Measurements from ENCODE around the gene PRICKLE2.

The PRICKLE2 gene

DNA sequence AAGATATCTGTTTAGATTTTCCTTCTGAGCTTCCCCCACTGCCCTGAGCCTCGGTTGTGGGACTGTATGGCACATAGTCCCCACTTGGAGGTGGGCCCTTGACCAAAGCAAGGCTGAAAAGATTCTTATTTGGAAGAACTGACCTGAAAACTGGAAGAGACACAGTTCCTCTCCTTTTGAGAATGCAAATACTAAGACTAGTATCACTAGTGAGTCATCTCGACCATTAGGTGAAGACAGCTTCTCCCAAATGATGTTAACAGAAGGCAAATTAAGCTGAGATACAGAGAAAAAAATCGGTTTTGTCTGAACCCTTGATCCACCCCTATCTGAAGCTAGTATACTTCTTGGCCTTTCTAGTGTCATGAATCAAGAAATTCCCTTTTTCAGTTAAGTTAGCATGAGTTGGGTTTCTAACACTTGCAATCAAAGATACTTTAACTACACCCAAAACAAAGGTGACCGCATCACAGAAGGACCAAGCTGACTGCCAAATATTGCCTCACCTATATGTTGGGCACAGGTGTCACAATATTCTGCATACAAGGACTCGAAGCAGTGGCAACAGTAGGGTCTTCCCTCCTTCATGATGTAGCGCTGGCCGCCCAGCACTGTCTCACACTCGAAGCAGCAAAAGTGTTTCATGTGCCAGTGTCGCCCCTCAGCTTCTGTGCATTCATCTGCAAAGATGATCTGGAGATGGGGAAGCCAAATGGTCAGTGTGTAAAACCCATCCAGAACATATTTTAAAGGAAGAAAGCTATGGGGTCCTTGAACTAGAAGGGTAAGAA is 72.4 kb downstream of the PRICKLE2 start:
- no peak for DNase-seq

GRCh38 chr3:64152086-64152485 is 73.2 kb downstream of the PRICKLE2 start:
- DNase-seq: no peak

DNA sequence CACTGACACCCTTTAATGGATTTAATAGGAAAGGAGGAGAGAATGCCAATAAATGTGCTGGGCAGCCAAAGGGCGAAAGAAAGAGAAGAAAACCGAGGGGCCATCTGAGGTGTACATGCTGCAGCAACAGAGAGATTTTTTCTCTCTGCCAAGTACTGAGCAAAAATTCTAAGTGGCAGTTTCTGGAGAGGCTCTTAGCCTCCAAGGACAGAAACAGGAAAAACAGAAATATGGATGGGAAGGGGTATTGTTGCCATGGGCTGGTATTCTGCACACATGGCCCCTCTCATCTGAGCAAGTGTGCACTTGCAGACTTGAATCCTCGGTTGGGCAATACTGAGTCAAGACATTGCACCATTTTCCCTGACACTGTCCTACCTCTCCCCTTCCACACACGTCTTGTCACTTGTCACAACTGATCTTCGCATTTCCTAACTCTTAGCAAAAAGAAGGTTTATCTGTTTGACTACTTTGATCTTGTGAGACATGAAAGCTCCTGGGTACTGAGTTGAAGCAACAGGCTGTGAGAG is 73.9 kb downstream of the PRICKLE2 start:
- DNase-seq: no peak

DNA sequence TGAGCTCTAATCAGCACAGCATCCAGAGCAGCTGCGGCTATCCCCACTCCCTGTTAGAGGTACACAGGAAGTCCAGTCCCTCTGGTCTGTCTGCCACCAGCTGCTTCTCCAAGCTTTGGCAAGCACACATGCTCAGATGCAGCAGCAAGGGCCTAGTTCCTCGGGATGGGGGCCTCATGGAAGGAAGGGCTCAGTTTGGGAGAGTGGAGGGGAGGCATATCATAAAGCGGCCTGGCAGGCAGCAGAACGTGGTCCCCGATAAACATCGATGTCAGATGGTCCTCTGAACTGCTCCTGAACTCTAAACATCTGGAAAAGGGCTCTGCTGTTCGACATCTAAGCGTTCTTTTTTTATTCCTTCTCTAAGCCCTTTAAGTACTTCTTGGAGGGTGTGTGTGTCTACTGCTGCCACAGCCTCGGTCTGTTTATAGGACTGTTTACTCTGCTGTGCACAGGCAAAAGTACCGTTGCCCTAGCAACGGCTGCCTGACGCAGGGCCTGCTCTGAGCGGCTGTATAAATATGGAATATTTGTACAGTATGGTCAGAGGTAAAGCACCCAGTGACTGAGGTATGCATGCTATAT is 74.6 kb downstream of the PRICKLE2 start:
- DNase-seq: no peak

DNA sequence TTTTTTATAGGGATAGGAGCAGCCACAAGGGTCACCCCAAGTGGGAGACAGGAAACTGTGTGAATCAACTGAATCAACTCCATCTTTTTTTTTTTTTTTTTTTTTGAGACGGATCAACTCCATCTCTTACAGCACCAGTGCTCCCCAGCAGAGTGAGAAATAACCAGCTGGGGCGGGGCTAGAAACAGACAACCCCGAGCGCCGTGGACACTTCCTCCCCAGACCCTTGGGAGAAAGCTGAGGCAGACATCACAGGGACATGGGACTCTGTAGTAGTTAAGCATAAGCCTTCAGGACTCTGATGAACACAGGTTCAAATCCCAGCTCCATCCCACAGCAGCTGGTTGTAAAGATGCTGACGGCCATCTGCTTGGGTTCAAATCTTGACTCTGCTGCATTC is 75.4 kb downstream of the PRICKLE2 start:
- DNase-seq: no peak

GRCh38 chr3:64148955-64149653 is 76.2 kb downstream of the PRICKLE2 start:
- DNase-seq: no peak

GRCh38 chr3:64147211-64147610 is 78.1 kb downstream of the PRICKLE2 start:
- DNase-seq: no peak

- DNase-seq: no peak
Observed at GRCh38 chr3:64145438-64145837, 79.8 kb downstream of the PRICKLE2 start.

DNA sequence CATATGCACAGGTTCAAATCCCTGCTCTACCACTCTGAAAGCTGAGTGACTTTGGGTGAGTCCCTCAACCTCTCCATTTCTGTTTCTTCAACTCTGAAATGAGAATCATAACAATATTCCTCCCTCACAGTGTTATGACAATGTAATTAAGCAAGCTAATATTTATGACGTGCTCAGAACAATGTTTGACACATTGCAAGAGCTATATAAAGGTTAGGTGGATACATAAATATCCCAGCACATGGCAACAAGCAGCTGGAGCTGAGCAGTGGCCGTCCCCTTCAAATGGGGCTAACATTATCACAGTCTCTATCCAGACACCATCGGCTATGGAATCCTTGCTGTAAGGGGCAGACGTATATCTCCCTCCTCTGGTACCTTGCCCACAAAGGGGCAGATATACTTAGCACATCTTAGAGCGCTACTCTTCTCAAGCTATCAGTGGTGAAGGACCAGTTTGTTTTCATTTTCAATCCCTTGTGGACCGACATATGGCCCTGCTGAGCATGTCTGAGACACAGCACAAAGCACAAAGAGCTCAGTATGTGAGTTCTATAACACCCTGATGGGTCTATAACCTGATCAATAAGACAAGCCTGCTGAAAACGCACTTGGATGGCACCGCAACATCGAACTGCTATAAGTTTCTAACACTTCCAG is 80.9 kb downstream of the PRICKLE2 start:
- no peak for DNase-seq

DNA sequence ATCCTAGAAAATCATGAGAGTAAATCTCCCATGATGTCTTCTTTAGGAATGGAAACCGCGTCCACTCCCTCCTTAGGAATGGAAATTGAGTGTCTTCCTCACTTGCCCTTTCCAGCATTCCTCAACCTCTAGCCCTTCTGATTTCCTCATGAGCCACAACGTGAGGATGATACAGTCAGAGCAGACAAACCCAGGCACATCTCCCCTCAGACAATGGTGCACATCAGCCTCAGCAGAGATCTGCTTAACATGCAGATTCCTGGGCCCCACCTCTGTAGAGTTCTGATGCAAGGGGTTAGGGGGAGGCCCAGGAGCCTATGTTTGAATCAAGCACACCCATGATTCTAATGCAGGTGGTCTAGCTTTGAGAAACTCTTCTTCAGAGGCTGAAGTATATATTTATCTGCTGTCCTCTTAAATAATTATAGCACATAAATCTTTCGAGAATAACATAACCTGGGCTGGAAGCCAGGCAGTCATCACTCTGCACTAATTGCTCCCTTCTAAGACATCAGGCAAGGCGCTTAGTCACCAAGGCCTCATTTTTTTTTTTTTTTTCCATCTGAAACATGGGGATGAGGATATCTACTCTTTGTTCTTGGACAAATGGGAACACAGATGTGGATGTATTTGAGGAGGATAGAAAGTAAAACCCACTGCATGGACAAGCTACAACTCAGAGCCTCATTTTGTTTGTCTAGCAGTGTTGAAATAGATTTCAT is 81.7 kb downstream of the PRICKLE2 start:
- DNase-seq: no peak

DNA sequence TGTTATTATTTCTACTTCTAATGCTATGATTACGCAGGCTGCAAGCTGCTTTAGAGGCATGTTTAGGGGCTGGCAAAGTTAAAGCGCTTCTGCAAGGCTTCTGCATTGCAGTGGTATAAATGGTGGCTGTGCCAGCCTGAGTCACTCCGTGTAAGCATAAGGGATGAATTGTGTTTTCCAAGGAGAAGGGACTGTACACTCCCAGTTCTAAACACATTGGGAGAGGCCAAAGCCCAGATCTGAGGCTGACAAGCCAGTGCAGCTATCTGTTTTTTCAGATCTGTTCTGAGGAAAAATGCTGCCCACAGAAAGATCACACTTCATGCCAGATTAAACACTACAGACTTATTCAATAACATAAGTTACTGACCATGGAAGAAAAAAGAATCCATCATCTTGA is 83.8 kb downstream of the PRICKLE2 start:
- DNase-seq: no peak

GRCh38 chr3:64140651-64141050 is 84.6 kb downstream of the PRICKLE2 start:
- DNase-seq: no peak

DNA sequence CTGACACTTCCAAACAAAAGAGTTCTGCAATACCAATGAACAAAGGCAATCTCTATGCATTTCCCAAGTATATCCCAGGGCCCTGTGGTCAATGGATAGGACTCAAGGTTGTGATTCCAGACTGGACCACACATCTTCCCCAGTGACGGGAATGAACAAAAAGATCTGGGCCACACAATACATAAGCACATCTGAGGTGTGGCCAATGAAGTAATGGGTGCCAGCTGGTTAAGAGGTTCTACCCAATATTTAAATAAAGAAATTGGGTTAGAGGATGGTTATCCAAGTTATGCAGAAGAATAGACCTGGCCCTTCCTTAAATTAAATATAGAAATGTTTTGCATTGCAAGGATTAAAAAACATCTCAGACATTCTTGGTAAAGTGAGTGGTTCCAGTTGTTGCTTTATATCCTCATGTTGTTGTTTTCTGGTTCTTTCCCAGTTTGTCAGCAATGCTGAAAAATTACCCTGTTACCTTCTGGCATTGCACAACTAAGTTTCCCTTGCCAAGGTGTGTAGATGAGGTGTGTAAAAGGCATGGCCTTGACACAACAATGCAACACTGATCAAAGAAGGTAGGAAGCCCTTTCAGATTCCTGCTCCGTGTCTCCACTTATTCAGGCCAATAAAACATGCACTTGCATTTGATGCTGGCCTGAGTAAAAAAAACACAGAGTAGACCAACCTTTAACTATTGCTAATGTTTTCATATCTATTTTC is 86.5 kb downstream of the PRICKLE2 start:
- no peak for DNase-seq

DNA sequence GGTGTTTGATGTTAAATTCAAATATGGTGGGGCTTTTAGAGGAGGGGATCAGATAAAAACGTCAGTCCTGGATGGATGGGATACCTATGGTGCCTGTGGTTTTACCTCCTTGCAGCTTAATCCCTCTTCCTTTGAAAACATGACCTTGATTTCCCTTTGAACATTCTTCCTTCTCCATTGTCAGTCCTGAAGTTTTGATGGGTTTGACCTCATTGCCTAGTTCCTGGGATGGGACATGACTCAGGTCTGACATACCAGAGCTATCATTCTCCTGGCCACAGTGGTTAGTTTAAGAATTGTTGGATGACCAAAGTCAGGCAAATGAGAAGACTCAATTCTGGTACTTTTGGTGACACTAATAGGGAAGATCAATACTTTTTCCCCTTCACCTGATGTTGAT is 87.2 kb downstream of the PRICKLE2 start:
- DNase-seq: no peak

GRCh38 chr3:64134882-64135281 is 90.4 kb downstream of the PRICKLE2 start:
- no peak for DNase-seq

GRCh38 chr3:64133987-64134386 is 91.3 kb downstream of the PRICKLE2 start:
- no peak for DNase-seq

DNA sequence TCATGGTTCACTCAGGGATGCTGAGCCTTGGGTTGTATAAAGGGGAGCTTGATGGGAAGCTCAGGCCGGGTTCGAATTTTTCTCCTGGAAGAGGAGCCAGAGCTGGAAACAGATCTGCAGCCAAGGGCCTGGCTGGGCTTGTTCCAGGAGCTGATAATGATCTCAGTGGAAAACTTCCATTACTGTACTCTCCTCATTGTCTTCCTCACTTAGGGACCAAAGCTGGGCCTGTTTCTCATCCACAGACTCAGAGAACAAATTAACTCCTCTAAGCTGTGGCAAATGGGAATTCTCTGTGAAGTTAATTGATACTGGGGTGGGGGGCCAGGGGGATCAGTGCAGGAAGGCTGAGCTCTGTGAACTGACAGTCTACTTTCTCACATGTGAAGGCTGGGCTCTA is 92.0 kb downstream of the PRICKLE2 start:
- DNase-seq: no peak

- no peak for DNase-seq
Observed at GRCh38 chr3:64131725-64132469, 93.4 kb downstream of the PRICKLE2 start.

DNA sequence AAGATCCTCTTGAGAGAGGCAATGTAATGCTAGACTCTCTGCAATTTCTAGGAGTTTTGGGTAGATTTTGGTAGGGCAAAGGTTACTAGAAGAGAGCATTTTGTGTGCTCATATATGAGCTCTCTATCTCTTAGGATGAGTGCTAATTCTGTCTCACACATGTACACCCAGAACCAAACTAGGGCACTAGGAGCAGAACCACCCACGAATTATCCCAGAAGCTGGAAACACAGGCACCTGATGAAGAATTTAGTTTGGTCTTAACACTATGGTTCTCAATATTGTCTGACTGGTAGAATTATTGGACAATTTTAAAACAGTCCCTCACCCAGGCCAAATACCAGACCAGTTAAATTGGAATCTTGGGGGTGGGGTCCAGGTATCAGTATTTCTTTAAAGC is 94.8 kb downstream of the PRICKLE2 start:
- no peak for DNase-seq

GRCh38 chr3:64129581-64129980 is 95.7 kb downstream of the PRICKLE2 start:
- no peak for DNase-seq

DNA sequence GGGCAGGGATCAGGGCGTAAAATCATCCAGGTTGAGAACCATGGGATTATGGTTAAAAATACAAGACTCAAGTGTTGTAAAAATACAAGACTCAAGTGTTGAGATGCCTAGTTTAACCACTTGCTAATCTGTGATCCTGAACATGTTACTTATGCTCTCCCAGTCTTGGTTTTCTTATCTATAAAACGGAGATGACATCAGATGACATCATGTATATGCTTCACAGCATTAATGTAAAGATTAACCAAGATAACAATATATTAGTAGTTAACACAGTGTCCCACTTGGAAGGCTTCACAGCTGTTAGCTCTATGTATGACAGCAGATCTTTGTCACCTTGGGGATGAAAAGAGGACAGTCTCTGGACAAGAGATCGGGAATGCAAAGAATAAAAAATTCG is 96.2 kb downstream of the PRICKLE2 start:
- DNase-seq: no peak
